Keratinocyte (primary cell): ENCODE measurements around the gene CTNND2. TPM values are rescaled to one million over a fixed set of nuclear protein-coding genes. Genes with fewer than 3 reads are reported as not detected.

ENCODE experiments used
- DNase-seq: peaks from one replicate; pipeline ENCODE4 v3.0.0-alpha.2; 2011; ENCODE audit warnings: low read depth, missing footprints, low spot score
- FAIRE-seq: peaks from 2 replicates; lab custom pipeline; 2011; peaks lifted over from hg19 to GRCh38; lab: Jason Lieb, UNC
- H2AFZ ChIP-seq: 2 replicates; pipeline ENCODE4 v1.6.0; 2012; ENCODE audit warnings: low read length, control low read depth, inconsistent platforms; ENCODE audit not compliant: control insufficient read depth
- H3K27ac ChIP-seq: 2 replicates; pipeline ENCODE4 v1.5.1; 2011; ENCODE audit warnings: low read length; ENCODE audit not compliant: control insufficient read depth, insufficient read depth
- H3K27me3 ChIP-seq: 3 replicates; pipeline ENCODE4 v1.6.0; 2011; ENCODE audit warnings: low read length; ENCODE audit not compliant: control insufficient read depth, insufficient read depth; ENCODE audit errors: extremely low read depth
- H3K36me3 ChIP-seq, 2 experiments: 2 replicates in 1 of 2; 3 replicates in 1 of 2; pipeline ENCODE4 v1.5.1; 2011; ENCODE audit warnings: low read length in 2 of 2, mild to moderate bottlenecking in 1 of 2; ENCODE audit not compliant: control insufficient read depth in 2 of 2, insufficient read depth in 2 of 2; ENCODE audit errors: extremely low read depth in 1 of 2
- H3K4me1 ChIP-seq: 3 replicates; pipeline ENCODE4 v1.5.1; 2011; ENCODE audit warnings: low read length; ENCODE audit not compliant: control insufficient read depth, insufficient read depth; ENCODE audit errors: extremely low read depth
- H3K4me2 ChIP-seq: 3 replicates; pipeline ENCODE4 v1.6.0; 2011; ENCODE audit warnings: low read depth, low read length; ENCODE audit not compliant: control insufficient read depth, insufficient read depth; ENCODE audit errors: extremely low read depth
- H3K4me3 ChIP-seq, 3 experiments: fragments of 200-600 bp in 1 of 3; sonication (generic) in 1 of 3; 2 replicates in 2 of 3; 3 replicates in 1 of 3; pipeline ENCODE4 v1.5.1; 2011 to 2016; ENCODE audit warnings: low read length in 3 of 3, mild to moderate bottlenecking in 3 of 3, control low read depth in 2 of 3, inconsistent platforms in 1 of 3, low read depth in 1 of 3, mixed read lengths in 1 of 3, mixed run types in 1 of 3, moderate library complexity in 1 of 3; ENCODE audit not compliant: control insufficient read depth in 2 of 3, insufficient read depth in 2 of 3; ENCODE audit errors: extremely low read depth in 1 of 3
- H3K79me2 ChIP-seq: 2 replicates; pipeline ENCODE4 v1.6.0; 2012; ENCODE audit warnings: low read length; ENCODE audit not compliant: control insufficient read depth, insufficient read depth
- H3K9ac ChIP-seq: 3 replicates; pipeline ENCODE4 v1.6.0; 2011; ENCODE audit warnings: low read length; ENCODE audit not compliant: control insufficient read depth, insufficient read depth; ENCODE audit errors: extremely low read depth
- H3K9me1 ChIP-seq: 3 replicates; pipeline ENCODE4 v1.6.0; 2011; ENCODE audit warnings: low read length; ENCODE audit not compliant: control insufficient read depth, insufficient read depth; ENCODE audit errors: extremely low read depth
- H3K9me3 ChIP-seq: 2 replicates; pipeline ENCODE4 v1.5.1; 2012; ENCODE audit warnings: low read depth, low read length; ENCODE audit not compliant: control insufficient read depth
- H4K20me1 ChIP-seq: 3 replicates; pipeline ENCODE4 v1.6.0; 2011; ENCODE audit warnings: low read length; ENCODE audit not compliant: control insufficient read depth, insufficient read depth; ENCODE audit errors: extremely low read depth
- EZH2 ChIP-seq: IDR thresholded peaks from one replicate; pipeline ENCODE4 v1.6.1; 2012; ENCODE audit warnings: inconsistent platforms, mild to moderate bottlenecking, low read length, moderate library complexity
- dilution Hi-C: fragments of 300-500 bp; cut with MboI; formaldehyde crosslinking; loops from one replicate; pipeline ENCODE4 v1.7.0; 2020; ENCODE audit warnings: low sequenced_read_pairs; ENCODE audit not compliant: extremely low pct_ligation_motif_present
- polyA plus RNA-seq, 5 experiments: library from polyadenylated mRNA; depleted of rRNA in 3 of 5; stranded (reverse) in 3 of 5; stranded (forward) in 1 of 5; unstranded in 1 of 5; fragments of >200 nt; gene quantifications; 1 replicate in 1 of 5; 2 replicates in 3 of 5; 3 replicates in 1 of 5; pipeline versions ENCODE4 v1.2.1 to v1.2.3, GENCODE V29; 2011 to 2012; ENCODE audit warnings: missing spikeins in 2 of 5, low read depth in 1 of 5, low replicate concordance in 1 of 5
- TF ChIP-seq, protein P1 (sequence below), 3 experiments: IDR thresholded peaks in 1 of 3; conservative IDR thresholded peaks in 1 of 3; optimal IDR thresholded peaks in 1 of 3; 2 replicates in 2 of 3; 3 replicates in 1 of 3; pipeline versions ENCODE3 to v1.5.1; 2011; ENCODE audit warnings: low read length in 3 of 3, mild to moderate bottlenecking in 3 of 3, moderate library complexity in 2 of 3, control low read depth in 1 of 3, inconsistent platforms in 1 of 3; ENCODE audit not compliant: insufficient read depth in 2 of 3; ENCODE audit errors: extremely low read depth in 1 of 3

The CTNND2 gene
- polyA plus RNA-seq, 1 donor (not counting 4 experiments of a cell fraction or from before 2014, with no cell fraction given), result not detected

DNA sequence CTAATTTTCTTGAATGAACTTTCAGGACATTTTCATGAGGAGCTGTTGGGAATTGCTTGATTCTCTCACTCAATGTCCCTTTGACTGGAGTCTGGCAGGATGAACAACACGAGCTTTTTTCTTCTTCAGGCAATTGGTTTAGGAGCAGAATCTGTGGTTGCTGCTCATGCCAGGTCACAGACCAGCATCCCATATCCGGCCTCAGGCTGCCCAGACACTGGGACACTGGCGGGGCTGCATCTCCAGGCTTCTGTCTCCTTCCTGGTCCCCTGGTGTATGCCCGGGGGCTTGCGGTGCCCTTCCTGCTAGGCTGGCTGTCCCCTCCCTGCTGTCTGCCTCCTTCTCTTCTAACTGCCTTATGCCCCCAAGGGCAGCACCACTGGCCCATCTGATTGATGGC lies 831.7 kb downstream of the CTNND2 start:
- no peak overlapping the region for H3K27ac ChIP-seq
- H3K27me3 ChIP-seq, result no peaks in the 10 kb centered on the region
- H3K36me3 ChIP-seq, result no peaks in the 10 kb centered on the region
- no peak overlapping the region for H2AFZ ChIP-seq
- no peak overlapping the region for H3K4me2 ChIP-seq
- no peaks in the 10 kb centered on the region for H4K20me1 ChIP-seq
- dilution Hi-C loops, result no loop called here
- no peaks in the 10 kb centered on the region for H3K9me1 ChIP-seq
- no peaks in the 10 kb centered on the region for H3K79me2 ChIP-seq
- DNase-seq (no peak), FAIRE-seq (no peak)
- H3K4me3 ChIP-seq, result no peak overlapping the region
- H3K9ac ChIP-seq, result no peak overlapping the region
- TF ChIP-seq, protein P1, sequence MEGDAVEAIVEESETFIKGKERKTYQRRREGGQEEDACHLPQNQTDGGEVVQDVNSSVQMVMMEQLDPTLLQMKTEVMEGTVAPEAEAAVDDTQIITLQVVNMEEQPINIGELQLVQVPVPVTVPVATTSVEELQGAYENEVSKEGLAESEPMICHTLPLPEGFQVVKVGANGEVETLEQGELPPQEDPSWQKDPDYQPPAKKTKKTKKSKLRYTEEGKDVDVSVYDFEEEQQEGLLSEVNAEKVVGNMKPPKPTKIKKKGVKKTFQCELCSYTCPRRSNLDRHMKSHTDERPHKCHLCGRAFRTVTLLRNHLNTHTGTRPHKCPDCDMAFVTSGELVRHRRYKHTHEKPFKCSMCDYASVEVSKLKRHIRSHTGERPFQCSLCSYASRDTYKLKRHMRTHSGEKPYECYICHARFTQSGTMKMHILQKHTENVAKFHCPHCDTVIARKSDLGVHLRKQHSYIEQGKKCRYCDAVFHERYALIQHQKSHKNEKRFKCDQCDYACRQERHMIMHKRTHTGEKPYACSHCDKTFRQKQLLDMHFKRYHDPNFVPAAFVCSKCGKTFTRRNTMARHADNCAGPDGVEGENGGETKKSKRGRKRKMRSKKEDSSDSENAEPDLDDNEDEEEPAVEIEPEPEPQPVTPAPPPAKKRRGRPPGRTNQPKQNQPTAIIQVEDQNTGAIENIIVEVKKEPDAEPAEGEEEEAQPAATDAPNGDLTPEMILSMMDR (optimal IDR thresholded peaks at IDR 0.05 in 1 of 3, IDR thresholded peaks at IDR 0.05 in 1 of 3, conservative IDR thresholded peaks at IDR 0.05 in 1 of 3; ENCODE audit: extremely low read depth in 1 of 3, insufficient read depth in 2 of 3, low read length in 3 of 3), result no peak
- no peak for TF ChIP-seq EZH2
- H3K4me1 ChIP-seq, result no peaks in the 10 kb centered on the region
- H3K9me3 ChIP-seq, result no peaks in the 10 kb centered on the region

DNA sequence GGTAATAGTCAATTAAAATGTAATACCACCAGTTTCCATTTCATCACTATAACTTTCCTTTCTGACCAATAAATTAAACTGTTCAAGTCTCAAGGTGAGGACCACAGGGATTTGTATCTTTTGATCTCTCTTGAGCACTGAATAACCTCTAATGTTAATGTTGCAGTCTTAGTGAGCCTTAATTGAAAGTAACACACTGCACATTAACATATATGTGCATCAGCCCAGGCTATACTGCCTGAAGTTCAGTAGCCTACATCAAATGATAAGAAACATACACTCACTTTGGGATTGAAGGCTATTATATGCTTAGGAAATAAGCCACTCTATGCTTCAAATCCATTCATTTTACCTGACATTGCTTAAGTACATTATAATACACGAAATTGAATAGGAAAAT lies 832.2 kb downstream of the CTNND2 start:
- Histone ChIP-seq H4K20me1 (no peaks in the 10 kb centered on the region), H3K36me3 (no peaks in the 10 kb centered on the region), H3K9me3 (no peaks in the 10 kb centered on the region), H3K9me1 (no peaks in the 10 kb centered on the region), H2AFZ (no peak overlapping the region), H3K4me3 (no peak overlapping the region), H3K9ac (no peak overlapping the region), H3K79me2 (no peaks in the 10 kb centered on the region), H3K27me3 (no peaks in the 10 kb centered on the region), H3K4me1 (no peaks in the 10 kb centered on the region), H3K27ac (no peak overlapping the region), H3K4me2 (no peak overlapping the region)
- dilution Hi-C loops, result no loop called here
- no peak for FAIRE-seq
- no peak for DNase-seq
- TF ChIP-seq, protein P1 (optimal IDR thresholded peaks at IDR 0.05 in 1 of 3, IDR thresholded peaks at IDR 0.05 in 1 of 3, conservative IDR thresholded peaks at IDR 0.05 in 1 of 3; ENCODE audit: extremely low read depth in 1 of 3, insufficient read depth in 2 of 3, low read length in 3 of 3), result no peak
- no peak for TF ChIP-seq EZH2
